ENCODE data around the gene CACNA2D3.

Gene CACNA2D3

DNA sequence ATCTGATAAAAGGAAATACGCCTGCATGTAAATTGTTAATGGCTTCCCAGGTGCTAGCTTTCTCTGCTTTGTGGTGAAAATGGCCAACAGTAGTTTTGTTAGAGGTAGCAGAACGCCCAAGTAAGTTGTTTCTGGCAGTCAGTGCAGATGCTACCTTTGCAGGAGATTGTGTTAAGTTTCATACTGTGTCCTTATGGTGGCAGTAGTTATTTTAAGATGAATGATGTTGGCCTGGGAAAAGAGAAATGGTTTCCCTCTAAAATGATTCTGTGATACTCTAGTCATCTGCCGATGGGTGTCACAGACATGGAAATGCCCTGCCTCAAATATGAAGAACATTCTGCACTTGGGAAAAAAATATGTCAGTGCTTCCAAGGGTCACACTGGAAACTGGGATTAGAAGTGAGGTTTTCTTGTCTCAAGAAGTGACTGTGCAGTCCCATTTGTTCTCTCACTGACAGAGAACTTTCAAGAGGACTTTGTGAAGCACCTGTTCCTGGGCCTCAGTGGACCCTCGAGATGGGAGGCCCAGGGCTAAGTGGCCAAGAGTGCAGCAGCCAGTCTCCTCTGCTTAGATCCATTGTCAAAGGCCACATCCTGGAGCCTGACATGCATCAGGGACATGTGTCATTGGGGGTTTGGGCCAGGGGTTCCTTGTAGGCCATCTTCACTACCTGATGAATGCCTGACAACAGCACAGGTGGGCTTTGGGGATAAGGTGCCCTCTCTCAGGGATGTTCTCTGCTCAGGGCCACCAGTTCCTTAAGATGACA, 393.3 kb downstream of the CACNA2D3 start:
- peaks cover 0 to 2% of the 10 kb centered on the region in 2 donors for H3K9me3 ChIP-seq (replicated peaks in 1 of 2; ENCODE audit: control insufficient read depth in 2 of 2, insufficient read depth in 1 of 2, low read depth in 1 of 2, low read length in 2 of 2)
- H3K23ac ChIP-seq (ENCODE audit: low read depth, low read length, poor library complexity): no peak overlapping the region
- no peak overlapping the region for H3K4me2 ChIP-seq (ENCODE audit: insufficient read depth, low read length, poor library complexity, severe bottlenecking)
- no peaks in the 10 kb centered on the region for H3K36me3 ChIP-seq (replicated peaks in 1 of 2; ENCODE audit: control insufficient read depth in 2 of 2, insufficient read depth in 2 of 2, low read length in 2 of 2)
- H3K27ac ChIP-seq (replicated peaks; ENCODE audit: low read length): no peak overlapping the region
- no peaks in the 10 kb centered on the region for H3K4me1 ChIP-seq (ENCODE audit: control insufficient read depth in 2 of 2, insufficient read depth in 1 of 2, low read depth in 1 of 2, low read length in 2 of 2)
- no peak overlapping the region for H2BK12ac ChIP-seq (ENCODE audit: low read length)
- H3K14ac ChIP-seq (ENCODE audit: low read length): no peak overlapping the region
- H3K18ac ChIP-seq (ENCODE audit: low read length): no peak overlapping the region
- no peaks in the 10 kb centered on the region for H3K79me1 ChIP-seq (ENCODE audit: low read depth, low read length)
- H3K27me3 ChIP-seq (ENCODE audit: control insufficient read depth in 3 of 3, insufficient read depth in 3 of 3, low read depth in 1 of 3, low read length in 3 of 3): peaks cover 0 to 2% (median 0%) of the 10 kb centered on the region in 3 experiments
- H2BK5ac ChIP-seq (ENCODE audit: low read length): no peak overlapping the region
- no peak overlapping the region for H2BK15ac ChIP-seq (ENCODE audit: low read length)
- H4K91ac ChIP-seq (ENCODE audit: low read depth, low read length, poor library complexity): no peak overlapping the region
- no peak overlapping the region for H3K9ac ChIP-seq (ENCODE audit: low read depth, low read length, poor library complexity)
- H3K4me3 ChIP-seq (ENCODE audit: low read length in 2 of 2): no peak overlapping the region
- H3K4ac ChIP-seq (ENCODE audit: low read length): no peak overlapping the region
- no peak for DNase-seq (ENCODE audit: low spot score)
- H2AFZ ChIP-seq (ENCODE audit: low read length): no peak overlapping the region
- H2BK120ac ChIP-seq (ENCODE audit: low read depth, low read length): no peak overlapping the region
- H4K8ac ChIP-seq (ENCODE audit: low read depth, low read length): no peak overlapping the region
- H2AK5ac ChIP-seq (ENCODE audit: low read depth, low read length): no peak overlapping the region
- WGBS, 2 donors (ENCODE audit: extremely low coverage in 2 of 2, insufficient read length in 2 of 2, insufficient replicate concordance in 1 of 2): no CpG with 5 or more reads among the region's 4 CpGs

DNA sequence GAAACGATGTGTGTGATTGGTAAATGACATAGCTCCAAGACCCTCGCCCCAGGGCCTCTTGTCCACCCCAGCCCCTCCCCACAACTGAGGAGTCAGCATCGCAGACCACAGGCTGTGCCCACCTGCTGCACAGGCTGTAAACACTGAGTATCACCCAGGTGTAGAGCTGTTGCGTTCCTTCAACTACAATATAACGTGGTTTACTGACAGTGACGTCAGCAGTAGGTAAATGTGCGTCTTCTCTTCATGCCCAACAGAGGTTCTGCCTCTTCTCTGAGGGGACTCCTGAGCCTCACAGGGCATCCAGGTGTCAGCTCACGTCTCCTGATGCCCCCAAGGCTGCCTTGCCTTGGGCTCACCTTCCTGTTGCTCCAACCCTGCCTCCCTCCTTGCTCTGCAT, 395.1 kb downstream of the CACNA2D3 start:
- Histone ChIP-seq H3K23ac (ENCODE audit: low read depth, low read length, poor library complexity) (no peak overlapping the region), H2BK15ac (ENCODE audit: low read length) (no peak overlapping the region), H3K4me3 (ENCODE audit: low read length in 2 of 2) (peak overlapping the region in 1 of 2 donors; percentile 20), H2AFZ (ENCODE audit: low read length) (no peak overlapping the region), H3K36me3 (replicated peaks in 1 of 2; ENCODE audit: control insufficient read depth in 2 of 2, insufficient read depth in 2 of 2, low read length in 2 of 2) (no peaks in the 10 kb centered on the region), H2BK120ac (ENCODE audit: low read depth, low read length) (no peak overlapping the region), H3K4ac (ENCODE audit: low read length) (no peak overlapping the region), H3K9me3 (replicated peaks in 1 of 2; ENCODE audit: control insufficient read depth in 2 of 2, insufficient read depth in 1 of 2, low read depth in 1 of 2, low read length in 2 of 2) (peaks cover 0 to 2% of the 10 kb centered on the region in 2 donors), H3K27me3 (ENCODE audit: control insufficient read depth in 3 of 3, insufficient read depth in 3 of 3, low read depth in 1 of 3, low read length in 3 of 3) (peaks cover 0 to 2% (median 0%) of the 10 kb centered on the region in 3 experiments), H2BK5ac (ENCODE audit: low read length) (peak overlapping the region; percentile 6), H3K79me1 (ENCODE audit: low read depth, low read length) (no peaks in the 10 kb centered on the region), H2AK5ac (ENCODE audit: low read depth, low read length) (no peak overlapping the region), H4K8ac (ENCODE audit: low read depth, low read length) (no peak overlapping the region), H3K18ac (ENCODE audit: low read length) (peak overlapping the region; percentile 67), H3K27ac (replicated peaks; ENCODE audit: low read length) (no peak overlapping the region), H3K4me1 (ENCODE audit: control insufficient read depth in 2 of 2, insufficient read depth in 1 of 2, low read depth in 1 of 2, low read length in 2 of 2) (no peaks in the 10 kb centered on the region), H2BK12ac (ENCODE audit: low read length) (no peak overlapping the region), H3K14ac (ENCODE audit: low read length) (no peak overlapping the region), H3K9ac (ENCODE audit: low read depth, low read length, poor library complexity) (no peak overlapping the region), H4K91ac (ENCODE audit: low read depth, low read length, poor library complexity) (no peak overlapping the region), H3K4me2 (ENCODE audit: insufficient read depth, low read length, poor library complexity, severe bottlenecking) (no peak overlapping the region)
- no peak for DNase-seq (ENCODE audit: low spot score)
- WGBS, 2 donors (ENCODE audit: extremely low coverage in 2 of 2, insufficient read length in 2 of 2, insufficient replicate concordance in 1 of 2): no CpG with 5 or more reads among the region's 8 CpGs

DNA sequence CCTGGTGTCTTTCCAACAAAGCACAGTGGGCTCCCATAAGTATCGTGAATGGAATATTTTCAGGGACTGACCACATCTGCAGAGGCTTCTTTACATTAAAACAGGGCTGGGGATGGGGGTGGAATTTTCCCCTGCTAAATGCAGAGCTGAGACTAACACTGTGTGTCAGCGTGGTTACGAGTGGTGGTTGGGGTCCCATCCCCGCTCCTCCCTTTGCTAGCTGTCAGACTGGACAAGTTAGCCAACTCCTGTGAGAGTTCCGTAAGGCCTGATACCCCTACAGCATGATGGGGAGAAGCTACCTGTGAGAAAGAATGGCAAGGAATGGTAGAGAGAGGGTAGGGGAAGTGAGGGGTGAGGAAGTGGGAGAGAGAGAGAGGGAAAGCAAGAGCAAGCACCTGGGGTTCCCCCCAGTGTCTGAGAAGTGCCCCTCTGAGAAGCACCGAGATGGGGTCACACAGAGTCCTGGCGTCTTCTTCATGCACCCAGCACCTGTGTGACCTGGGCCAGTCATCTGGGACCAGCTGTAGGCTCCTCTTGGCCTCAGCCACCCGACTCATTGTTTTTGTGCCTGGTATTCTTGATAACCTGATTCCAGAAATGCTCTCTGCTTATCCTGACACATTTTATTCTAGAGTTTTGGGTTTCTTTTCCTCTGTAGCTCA, 395.8 kb downstream of the CACNA2D3 start:
- Histone ChIP-seq H3K4me3 (ENCODE audit: low read length in 2 of 2) (no peak overlapping the region), H2AFZ (ENCODE audit: low read length) (no peak overlapping the region), H2BK15ac (ENCODE audit: low read length) (no peak overlapping the region), H3K36me3 (replicated peaks in 1 of 2; ENCODE audit: control insufficient read depth in 2 of 2, insufficient read depth in 2 of 2, low read length in 2 of 2) (no peaks in the 10 kb centered on the region), H3K27ac (replicated peaks; ENCODE audit: low read length) (no peak overlapping the region), H2BK5ac (ENCODE audit: low read length) (no peak overlapping the region), H4K91ac (ENCODE audit: low read depth, low read length, poor library complexity) (no peak overlapping the region), H3K14ac (ENCODE audit: low read length) (no peak overlapping the region), H2BK120ac (ENCODE audit: low read depth, low read length) (no peak overlapping the region), H3K9me3 (replicated peaks in 1 of 2; ENCODE audit: control insufficient read depth in 2 of 2, insufficient read depth in 1 of 2, low read depth in 1 of 2, low read length in 2 of 2) (peaks cover 0 to 4% of the 10 kb centered on the region in 2 donors), H3K9ac (ENCODE audit: low read depth, low read length, poor library complexity) (no peak overlapping the region), H3K4me2 (ENCODE audit: insufficient read depth, low read length, poor library complexity, severe bottlenecking) (no peak overlapping the region), H4K8ac (ENCODE audit: low read depth, low read length) (no peak overlapping the region), H3K4me1 (ENCODE audit: control insufficient read depth in 2 of 2, insufficient read depth in 1 of 2, low read depth in 1 of 2, low read length in 2 of 2) (no peaks in the 10 kb centered on the region), H3K27me3 (ENCODE audit: control insufficient read depth in 3 of 3, insufficient read depth in 3 of 3, low read depth in 1 of 3, low read length in 3 of 3) (peaks cover 0 to 2% (median 0%) of the 10 kb centered on the region in 3 experiments), H3K23ac (ENCODE audit: low read depth, low read length, poor library complexity) (no peak overlapping the region), H3K79me1 (ENCODE audit: low read depth, low read length) (no peaks in the 10 kb centered on the region), H3K4ac (ENCODE audit: low read length) (no peak overlapping the region), H2BK12ac (ENCODE audit: low read length) (no peak overlapping the region), H3K18ac (ENCODE audit: low read length) (peak overlapping the region; percentile 54), H2AK5ac (ENCODE audit: low read depth, low read length) (no peak overlapping the region)
- WGBS, 2 donors (ENCODE audit: extremely low coverage in 2 of 2, insufficient read length in 2 of 2, insufficient replicate concordance in 1 of 2): no CpG with 5 or more reads among the region's 8 CpGs
- no peak for DNase-seq (ENCODE audit: low spot score)

DNA sequence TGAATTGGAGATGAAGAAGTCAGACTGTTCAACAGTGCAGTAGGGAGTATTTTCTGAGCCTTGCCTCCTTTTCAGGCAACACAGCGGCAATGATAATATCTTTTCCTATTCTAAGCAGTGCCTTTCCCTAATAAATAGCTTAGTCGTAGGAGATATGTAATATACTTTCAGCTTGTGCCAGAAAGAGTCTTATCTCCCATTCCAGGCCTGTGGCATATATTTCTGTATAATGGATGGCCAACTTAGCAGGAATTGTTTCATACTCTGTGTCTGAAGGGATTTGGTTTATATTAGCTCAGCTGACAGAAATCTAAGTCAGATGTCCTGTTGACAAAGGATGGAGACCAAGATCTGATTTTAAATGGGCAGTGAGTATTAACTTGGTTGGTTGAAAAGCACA, 397.1 kb downstream of the CACNA2D3 start:
- Histone ChIP-seq H3K9ac (ENCODE audit: low read depth, low read length, poor library complexity) (no peak overlapping the region), H3K14ac (ENCODE audit: low read length) (no peak overlapping the region), H3K4me3 (ENCODE audit: low read length in 2 of 2) (no peak overlapping the region), H3K18ac (ENCODE audit: low read length) (no peak overlapping the region), H3K9me3 (replicated peaks in 1 of 2; ENCODE audit: control insufficient read depth in 2 of 2, insufficient read depth in 1 of 2, low read depth in 1 of 2, low read length in 2 of 2) (peaks cover 0 to 4% of the 10 kb centered on the region in 2 donors), H2AFZ (ENCODE audit: low read length) (no peak overlapping the region), H3K4me1 (ENCODE audit: control insufficient read depth in 2 of 2, insufficient read depth in 1 of 2, low read depth in 1 of 2, low read length in 2 of 2) (no peaks in the 10 kb centered on the region), H3K27me3 (ENCODE audit: control insufficient read depth in 3 of 3, insufficient read depth in 3 of 3, low read depth in 1 of 3, low read length in 3 of 3) (peaks cover 0 to 2% (median 0%) of the 10 kb centered on the region in 3 experiments), H3K79me1 (ENCODE audit: low read depth, low read length) (no peaks in the 10 kb centered on the region), H2AK5ac (ENCODE audit: low read depth, low read length) (no peak overlapping the region), H3K4ac (ENCODE audit: low read length) (no peak overlapping the region), H2BK15ac (ENCODE audit: low read length) (no peak overlapping the region), H3K36me3 (replicated peaks in 1 of 2; ENCODE audit: control insufficient read depth in 2 of 2, insufficient read depth in 2 of 2, low read length in 2 of 2) (no peaks in the 10 kb centered on the region), H4K8ac (ENCODE audit: low read depth, low read length) (no peak overlapping the region), H4K91ac (ENCODE audit: low read depth, low read length, poor library complexity) (no peak overlapping the region), H2BK5ac (ENCODE audit: low read length) (no peak overlapping the region), H3K4me2 (ENCODE audit: insufficient read depth, low read length, poor library complexity, severe bottlenecking) (no peak overlapping the region), H3K23ac (ENCODE audit: low read depth, low read length, poor library complexity) (no peak overlapping the region), H3K27ac (replicated peaks; ENCODE audit: low read length) (no peak overlapping the region), H2BK120ac (ENCODE audit: low read depth, low read length) (no peak overlapping the region), H2BK12ac (ENCODE audit: low read length) (no peak overlapping the region)
- WGBS, 2 donors (ENCODE audit: extremely low coverage in 2 of 2, insufficient read length in 2 of 2, insufficient replicate concordance in 1 of 2): no CpG with 5 or more reads among the region's 2 CpGs
- DNase-seq (ENCODE audit: low spot score): no peak

All from neuronal stem cell (in vitro differentiated cells).